ENCODE measurements around the gene NELFB. TPM values are rescaled to one million over a fixed set of nuclear protein-coding genes. Genes with fewer than 3 reads are reported as not detected.
A peak's percentile ranks its signal among the peaks of the same experiment; 100 is the strongest.

The NELFB gene
- total RNA-seq, 1 experiment from 2014 or later: 71.7 TPM

- Histone ChIP-seq H2BK12ac (ENCODE audit: insufficient read length, low read depth, low read length) (no peak overlapping the region), H3K4me1 (ENCODE audit: insufficient read depth, low read length) (no peaks in the 10 kb centered on the region), H2BK5ac (ENCODE audit: insufficient read length, low read length) (no peak overlapping the region), H2BK120ac (ENCODE audit: low read depth, low read length, poor library complexity, severe bottlenecking) (no peak overlapping the region), H2AK5ac (ENCODE audit: insufficient read length, low read length) (no peak overlapping the region), H3K9ac (ENCODE audit: extremely low read depth, insufficient read length, low read length) (no peak overlapping the region), H3K79me2 (ENCODE audit: insufficient read depth, low read length) (no peaks in the 10 kb centered on the region), H3K9me3 (ENCODE audit: control insufficient read depth, low read depth, low read length) (no peaks in the 10 kb centered on the region), H2BK15ac (ENCODE audit: low read depth, low read length) (no peak overlapping the region), H3K4ac (ENCODE audit: low read depth, low read length) (no peak overlapping the region), H3K18ac (ENCODE audit: insufficient read length, low read depth, low read length) (no peak overlapping the region), H3K56ac (ENCODE audit: insufficient read length, low read depth, low read length) (no peak overlapping the region), H3K27ac (ENCODE audit: insufficient read length, low read depth, low read length) (no peak overlapping the region), H4K5ac (ENCODE audit: insufficient read length, low read depth, low read length) (no peak overlapping the region), H3K4me2 (ENCODE audit: insufficient read depth, insufficient read length, low read length) (no peak overlapping the region), H3K14ac (ENCODE audit: insufficient read depth, low read length) (no peak overlapping the region), H4K20me1 (ENCODE audit: control insufficient read depth, insufficient read depth, insufficient read length) (no peaks in the 10 kb centered on the region), H4K8ac (replicated peaks; ENCODE audit: insufficient read length, low read depth, low read length) (no peak overlapping the region), H3K27me3 (ENCODE audit: insufficient read depth, low read length) (no peaks in the 10 kb centered on the region), H3K23me2 (ENCODE audit: insufficient read length, low read depth, low read length, poor library complexity, severe bottlenecking) (peaks cover 4% of the 10 kb centered on the region), H2BK20ac (ENCODE audit: low read depth, low read length, poor library complexity, severe bottlenecking) (no peak overlapping the region), H3T11ph (ENCODE audit: low read length) (no peak overlapping the region), H3K79me1 (ENCODE audit: insufficient read depth, low read depth, low read length, poor library complexity, severe bottlenecking) (no peaks in the 10 kb centered on the region), H4K91ac (ENCODE audit: insufficient read length, low read depth, low read length) (no peak overlapping the region), H2AFZ (ENCODE audit: low read length) (no peak overlapping the region), H3K23ac (ENCODE audit: insufficient read length, low read depth, low read length) (no peak overlapping the region)
- Mint-ChIP-seq H3K27me3 (ENCODE audit: low read depth) (no peaks in the 10 kb centered on the region), H3K9me3 (no peaks in the 10 kb centered on the region; a peak in 1 of 5 replicates), H3K4me3 (no peak overlapping the region), H3K36me3 (ENCODE audit: insufficient read depth in 1 of 3, low read depth in 3 of 3) (peaks cover 9 to 27% (median 25%) of the 10 kb centered on the region in 3 experiments; a peak in 6 of 7 replicates), H3K27ac (no peak overlapping the region; a peak in 1 of 7 replicates), H3K4me1 (peaks cover 20 to 29% of the 10 kb centered on the region in 2 experiments)
- TF ChIP-seq CTCF (conservative IDR thresholded peaks at IDR 0.05): no peak
- DNase-seq: peak; percentile 47
- WGBS (ENCODE audit: extremely low coverage, insufficient read length, low lambda C conversion rate): no CpG with 5 or more reads among the region's 13 CpGs
Measured at GRCh38 chr9:137273095-137273490, 18.0 kb downstream of the NELFB start.

Measured in H9 (cell line).